IPS DF 6.9 (cell line): ENCODE data around the gene KRTAP10-12.

Experiments used
- DNase-seq: peaks from one replicate; pipeline ENCODE4 v3.0.0-alpha.2; 2013; ENCODE audit warnings: low read depth, low spot score
- H3K27ac ChIP-seq: one replicate; pipeline ENCODE4 v1.5.1; 2013; ENCODE audit warnings: low read length, control low read depth
- H3K27me3 ChIP-seq: 2 replicates; pipeline ENCODE4 v1.6.1; 2013; ENCODE audit warnings: mild to moderate bottlenecking, low read length; ENCODE audit not compliant: control insufficient read depth, insufficient read depth
- H3K36me3 ChIP-seq: 2 replicates; pipeline ENCODE4 v1.6.1; 2013; ENCODE audit warnings: low read length; ENCODE audit not compliant: control insufficient read depth, insufficient read depth
- H3K4me1 ChIP-seq: 2 replicates; pipeline ENCODE4 v1.6.1; 2013; ENCODE audit warnings: low read length; ENCODE audit not compliant: control insufficient read depth, insufficient read depth
- H3K4me3 ChIP-seq: 2 replicates; pipeline ENCODE4 v1.5.1; 2013; ENCODE audit warnings: mild to moderate bottlenecking, low read length
- H3K9me3 ChIP-seq: 2 replicates; pipeline ENCODE4 v1.6.1; 2013; ENCODE audit warnings: low read length, inconsistent platforms; ENCODE audit not compliant: control insufficient read depth, insufficient read depth
- WGBS: extraction: QIAGEN DNeasy Blood & Tissue Kit; methylation state at CpG from one replicate; pipeline ENCODE4 v1.1.7; 2013; ENCODE audit warnings: mixed read lengths, missing lambda C conversion rate; ENCODE audit not compliant: insufficient read length, insufficient coverage; 5-methylcytosine and 5-hydroxymethylcytosine counted together

KRTAP10-12 gene

DNA sequence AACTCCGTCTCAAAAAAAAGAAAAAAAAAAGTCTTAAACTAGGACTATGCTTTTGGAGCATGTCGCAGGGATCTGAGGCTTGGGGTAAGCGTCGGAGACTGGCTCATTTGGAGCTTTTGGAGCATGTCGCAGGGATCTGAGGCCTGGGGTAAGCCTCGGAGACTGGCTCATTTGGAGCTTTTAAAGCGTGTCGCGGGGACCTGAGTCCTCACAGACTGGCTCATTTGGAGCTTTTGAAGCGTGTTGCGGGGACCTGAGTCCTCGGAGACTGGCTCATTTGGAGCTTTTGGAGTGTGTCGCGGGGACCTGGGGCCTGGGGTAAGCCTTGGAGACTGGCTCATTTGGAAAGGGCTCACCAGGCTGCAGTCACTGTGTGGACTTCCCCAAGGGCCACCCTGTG is 28.0 kb downstream of the KRTAP10-12 start:
- no peak overlapping the region for H3K4me3 ChIP-seq
- no peaks in the 10 kb centered on the region for H3K9me3 ChIP-seq
- peaks cover 3% of the 10 kb centered on the region; the same call in 1 of the 2 replicates for H3K4me1 ChIP-seq
- no peaks in the 10 kb centered on the region for H3K36me3 ChIP-seq
- WGBS, result no CpG with 5 or more reads among the region's 14 CpGs
- DNase-seq, result no peak
- 0 out of 2 replicates have a peak, but pooled peaks cover 1% of the 10 kb centered on the region for H3K27me3 ChIP-seq
- no peak overlapping the region for H3K27ac ChIP-seq

GRCh38 chr21:44726826-44727225 is 29.9 kb downstream of the KRTAP10-12 start:
- Histone ChIP-seq H3K36me3 (no peaks in the 10 kb centered on the region), H3K4me1 (peaks cover 3% of the 10 kb centered on the region; the same call in 1 of the 2 replicates), H3K27ac (no peak overlapping the region), H3K9me3 (no peaks in the 10 kb centered on the region), H3K4me3 (no peak overlapping the region), H3K27me3 (0 out of 2 replicates have a peak, but pooled peaks cover 1% of the 10 kb centered on the region)
- no CpG with 5 or more reads among the region's 6 CpGs for WGBS
- no peak for DNase-seq

DNA sequence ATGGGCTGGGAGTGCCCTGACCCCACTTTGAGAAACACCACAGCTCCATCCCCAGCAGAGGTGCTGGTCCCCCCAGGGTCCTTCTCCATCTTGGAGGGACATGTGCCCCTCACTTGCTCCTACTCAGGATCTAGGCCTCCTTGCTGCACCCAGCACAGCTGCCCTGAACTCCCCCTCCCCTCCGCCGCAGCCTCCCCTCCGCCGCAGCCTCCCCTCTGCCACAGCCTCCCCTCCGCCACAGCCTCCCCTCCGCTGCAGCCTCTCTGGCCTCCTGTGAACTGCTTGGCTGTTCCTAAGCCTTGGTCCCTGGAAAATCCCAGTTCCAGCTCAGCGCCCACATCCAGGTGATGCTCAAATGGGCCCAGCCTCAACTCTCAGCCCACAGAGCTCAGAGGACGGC is 30.3 kb downstream of the KRTAP10-12 start:
- WGBS, result no CpG with 5 or more reads among the region's 8 CpGs
- H3K36me3 ChIP-seq, result no peaks in the 10 kb centered on the region

DNA sequence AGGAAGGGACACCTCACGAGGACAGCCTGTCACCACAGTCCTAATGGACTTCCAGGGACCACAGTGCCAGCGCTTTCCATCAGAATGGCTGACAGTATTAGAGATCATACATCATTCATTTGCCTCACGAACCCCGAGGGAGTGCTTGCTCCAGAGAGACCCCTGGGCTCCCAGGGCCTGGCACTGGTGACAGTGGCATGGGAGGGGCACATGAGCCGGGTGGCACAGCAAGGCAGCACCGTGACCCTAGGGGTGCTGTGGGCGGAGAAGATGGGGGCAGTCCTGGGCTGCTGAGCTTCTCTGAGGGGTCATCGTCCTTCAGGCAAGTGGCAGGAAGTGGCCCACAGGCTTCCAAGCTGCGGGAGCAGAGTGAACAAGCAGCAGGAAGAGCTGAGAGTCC is 30.8 kb downstream of the KRTAP10-12 start:
- no peaks in the 10 kb centered on the region for H3K36me3 ChIP-seq
- no peaks in the 10 kb centered on the region for H3K9me3 ChIP-seq
- H3K27me3 ChIP-seq, result no peaks in the 10 kb centered on the region
- no peak overlapping the region for H3K27ac ChIP-seq
- no peak overlapping the region for H3K4me3 ChIP-seq
- no CpG with 5 or more reads among the region's 9 CpGs for WGBS
- peaks cover 1% of the 10 kb centered on the region; the same call in 1 of the 2 replicates for H3K4me1 ChIP-seq
- no peak for DNase-seq

More for the DNA sequence above, 30.3 kb downstream of the KRTAP10-12 start:
- Histone ChIP-seq H3K27ac (no peak overlapping the region), H3K27me3 (0 out of 2 replicates have a peak, but pooled peaks cover 1% of the 10 kb centered on the region), H3K4me3 (no peak overlapping the region), H3K9me3 (no peaks in the 10 kb centered on the region), H3K4me1 (peaks cover 3% of the 10 kb centered on the region; the same call in 1 of the 2 replicates)
- DNase-seq, result no peak

- no peaks in the 10 kb centered on the region for H3K9me3 ChIP-seq
- no peaks in the 10 kb centered on the region for H3K36me3 ChIP-seq
- H3K4me1 ChIP-seq, result 0 out of 2 replicates have a peak, but pooled peaks cover 1% of the 10 kb centered on the region
- DNase-seq, result no peak
- no peaks in the 10 kb centered on the region for H3K27me3 ChIP-seq
- H3K4me3 ChIP-seq, result no peak overlapping the region
- no CpG with 5 or more reads among the region's 14 CpGs for WGBS
- no peak overlapping the region for H3K27ac ChIP-seq
Observed at GRCh38 chr21:44728716-44729115, 31.7 kb downstream of the KRTAP10-12 start.

GRCh38 chr21:44729336-44730027 is 32.5 kb downstream of the KRTAP10-12 start:
- Histone ChIP-seq H3K4me1 (no peaks in the 10 kb centered on the region), H3K27me3 (no peaks in the 10 kb centered on the region), H3K36me3 (no peaks in the 10 kb centered on the region), H3K4me3 (no peak overlapping the region), H3K27ac (no peak overlapping the region), H3K9me3 (no peaks in the 10 kb centered on the region)
- DNase-seq, result no peak
- no CpG with 5 or more reads among the region's 23 CpGs for WGBS

DNA sequence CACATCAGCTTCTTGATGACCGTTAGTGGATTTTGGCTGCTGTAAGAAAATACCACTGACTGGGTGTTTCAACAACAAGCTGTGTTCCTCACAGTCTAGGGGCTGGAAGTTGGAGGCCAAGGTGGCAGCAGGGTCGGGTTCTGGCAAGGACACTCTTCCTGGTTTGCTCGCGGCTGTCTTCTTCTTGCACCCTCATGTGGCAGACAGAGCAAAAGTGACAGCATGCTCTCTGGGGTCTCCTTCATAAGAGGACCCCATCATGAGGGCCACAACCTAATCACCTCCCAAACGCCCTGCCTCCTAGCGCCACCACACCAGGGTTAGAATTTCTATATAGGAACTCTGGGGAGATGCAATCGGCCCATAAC is 33.0 kb downstream of the KRTAP10-12 start:
- Histone ChIP-seq H3K4me3 (no peak overlapping the region), H3K27ac (no peak overlapping the region), H3K27me3 (no peaks in the 10 kb centered on the region), H3K36me3 (no peaks in the 10 kb centered on the region), H3K9me3 (no peaks in the 10 kb centered on the region), H3K4me1 (no peaks in the 10 kb centered on the region)
- DNase-seq, result no peak
- WGBS, result no CpG with 5 or more reads among the region's 7 CpGs

DNA sequence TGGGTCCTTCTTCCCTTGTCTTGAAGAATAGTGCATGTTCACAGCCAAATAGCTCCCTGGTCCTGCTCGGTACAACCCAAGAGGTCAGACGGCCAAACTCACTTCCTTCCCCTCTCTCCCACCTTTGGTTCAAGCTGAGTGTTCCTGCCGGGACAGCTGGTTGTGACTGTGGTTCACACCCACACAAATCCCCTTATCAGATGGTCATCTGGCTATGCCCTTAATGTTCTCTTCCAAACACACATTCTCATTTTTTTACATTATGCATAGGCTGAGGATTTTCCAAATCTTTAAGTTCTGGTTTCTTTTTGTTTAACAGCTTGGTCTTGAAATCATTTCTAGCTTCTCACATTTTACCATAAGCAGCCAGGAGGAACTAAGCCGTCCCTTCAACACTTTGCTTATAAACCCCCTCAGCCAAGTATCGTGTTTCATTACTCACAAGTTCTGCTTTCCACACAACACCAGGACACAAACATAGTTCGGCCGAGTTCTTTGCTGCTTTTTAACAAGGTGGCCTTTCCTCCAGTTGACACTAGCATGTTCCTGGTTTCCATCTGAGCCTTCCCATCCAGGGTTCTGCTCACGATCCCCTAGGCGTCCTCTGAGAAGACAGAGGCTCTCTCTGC is 34.1 kb downstream of the KRTAP10-12 start:
- Histone ChIP-seq H3K4me1 (no peaks in the 10 kb centered on the region), H3K36me3 (no peaks in the 10 kb centered on the region), H3K9me3 (no peaks in the 10 kb centered on the region), H3K4me3 (no peak overlapping the region), H3K27me3 (no peaks in the 10 kb centered on the region), H3K27ac (no peak overlapping the region)
- no peak for DNase-seq
- WGBS, result no CpG with 5 or more reads among the region's 9 CpGs

GRCh38 chr21:44732263-44732662 is 35.3 kb downstream of the KRTAP10-12 start:
- Histone ChIP-seq H3K9me3 (peaks cover 1% of the 10 kb centered on the region), H3K4me3 (no peak overlapping the region), H3K4me1 (no peaks in the 10 kb centered on the region), H3K27ac (no peak overlapping the region), H3K27me3 (no peaks in the 10 kb centered on the region), H3K36me3 (0 out of 2 replicates have a peak, but pooled peaks cover 4% of the 10 kb centered on the region)
- no CpG with 5 or more reads among the region's 10 CpGs for WGBS
- DNase-seq, result no peak

GRCh38 chr21:44732956-44733355 is 36.0 kb downstream of the KRTAP10-12 start:
- no peak for DNase-seq
- no CpG with 5 or more reads among the region's 11 CpGs for WGBS
- Histone ChIP-seq H3K27me3 (no peaks in the 10 kb centered on the region), H3K27ac (no peak overlapping the region), H3K9me3 (peaks cover 1% of the 10 kb centered on the region), H3K4me1 (no peaks in the 10 kb centered on the region), H3K4me3 (no peak overlapping the region), H3K36me3 (0 out of 2 replicates have a peak, but pooled peaks cover 4% of the 10 kb centered on the region)
